ENCODE data around the gene NFIB.

NFIB gene

DNA sequence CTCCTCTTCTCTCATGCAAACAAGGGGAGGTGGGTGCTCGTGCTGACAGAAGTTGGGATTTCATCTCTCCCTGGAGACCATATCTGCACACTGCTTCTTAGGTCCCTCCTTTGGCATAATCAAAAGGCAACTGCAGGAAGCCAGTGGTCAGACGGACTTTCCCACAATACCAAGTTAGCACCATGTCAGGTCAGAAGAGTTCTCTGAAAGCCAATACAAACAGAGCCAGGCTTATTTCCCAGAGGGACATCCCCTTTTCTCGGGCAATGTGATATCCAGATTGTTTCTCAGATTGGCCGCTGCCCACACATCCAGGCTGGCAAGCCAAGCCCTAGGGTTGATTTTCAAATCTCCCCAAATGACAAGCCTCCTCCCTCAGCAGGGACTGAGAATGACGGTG is 241.1 kb downstream of the NFIB start:
- DNase-seq (ENCODE audit: low spot score): no peak

DNA sequence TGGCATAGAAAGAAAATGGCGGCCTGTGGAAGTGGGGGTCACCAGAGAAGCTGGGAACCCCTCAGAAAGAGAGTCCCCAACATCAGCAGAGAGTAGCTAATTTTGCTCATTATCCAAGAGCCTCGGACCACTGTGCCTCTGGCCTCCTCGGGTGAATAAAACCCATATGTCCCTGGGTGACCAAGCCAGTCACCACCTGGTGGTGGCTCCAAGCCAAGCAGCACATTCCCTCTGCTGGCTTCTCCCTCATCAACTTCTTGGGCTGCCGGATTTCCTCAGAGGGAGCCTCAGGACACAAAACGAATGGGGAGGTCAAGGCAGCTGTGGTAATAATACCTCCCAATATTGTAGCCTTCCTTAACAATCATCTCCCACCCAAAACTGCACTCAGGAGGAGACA is 242.5 kb downstream of the NFIB start:
- no peak for DNase-seq (ENCODE audit: low spot score)

GRCh38 chr9:14068690-14069089 is 245.3 kb downstream of the NFIB start:
- no peak for DNase-seq (ENCODE audit: low spot score)

GRCh38 chr9:14066831-14067230 is 247.1 kb downstream of the NFIB start:
- DNase-seq (ENCODE audit: low spot score): no peak

- DNase-seq (ENCODE audit: low spot score): no peak
Measured at GRCh38 chr9:14066032-14066431, 247.9 kb downstream of the NFIB start.

- no peak for DNase-seq (ENCODE audit: low spot score)
Measured at GRCh38 chr9:14064940-14065339, 249.0 kb downstream of the NFIB start.

- no peak for DNase-seq (ENCODE audit: low spot score)
Measured at GRCh38 chr9:14063756-14064155, 250.2 kb downstream of the NFIB start.

DNA sequence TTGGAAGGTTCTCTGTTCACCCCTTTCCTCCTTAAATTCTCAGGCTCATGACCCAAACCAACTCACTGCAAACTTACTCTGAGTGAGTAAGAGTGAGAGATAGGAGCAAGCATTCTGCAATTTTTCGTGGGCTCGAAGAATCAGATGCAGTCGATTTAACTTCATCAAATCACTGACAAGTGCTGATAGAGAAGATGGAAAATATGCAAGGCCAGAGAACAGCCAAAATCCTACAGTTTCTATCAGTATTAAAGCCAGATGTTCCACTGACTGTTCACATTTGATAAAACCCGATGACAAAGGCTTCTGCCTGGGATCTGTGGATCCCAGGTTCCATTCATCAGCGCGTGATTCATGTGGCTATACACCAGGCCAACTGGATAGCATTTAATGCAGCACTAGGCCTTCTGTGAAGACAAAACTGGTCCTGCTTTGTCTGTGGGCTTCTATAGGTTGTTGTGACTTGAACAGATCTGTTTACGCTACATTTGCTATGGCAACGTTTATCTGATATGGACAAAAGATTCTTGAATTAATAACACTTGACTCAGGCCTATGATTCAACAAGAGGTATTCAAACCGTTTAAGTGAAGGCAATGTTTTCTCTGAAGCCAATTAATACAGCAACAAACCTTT is 251.2 kb downstream of the NFIB start:
- no peak for DNase-seq (ENCODE audit: low spot score)

DNA sequence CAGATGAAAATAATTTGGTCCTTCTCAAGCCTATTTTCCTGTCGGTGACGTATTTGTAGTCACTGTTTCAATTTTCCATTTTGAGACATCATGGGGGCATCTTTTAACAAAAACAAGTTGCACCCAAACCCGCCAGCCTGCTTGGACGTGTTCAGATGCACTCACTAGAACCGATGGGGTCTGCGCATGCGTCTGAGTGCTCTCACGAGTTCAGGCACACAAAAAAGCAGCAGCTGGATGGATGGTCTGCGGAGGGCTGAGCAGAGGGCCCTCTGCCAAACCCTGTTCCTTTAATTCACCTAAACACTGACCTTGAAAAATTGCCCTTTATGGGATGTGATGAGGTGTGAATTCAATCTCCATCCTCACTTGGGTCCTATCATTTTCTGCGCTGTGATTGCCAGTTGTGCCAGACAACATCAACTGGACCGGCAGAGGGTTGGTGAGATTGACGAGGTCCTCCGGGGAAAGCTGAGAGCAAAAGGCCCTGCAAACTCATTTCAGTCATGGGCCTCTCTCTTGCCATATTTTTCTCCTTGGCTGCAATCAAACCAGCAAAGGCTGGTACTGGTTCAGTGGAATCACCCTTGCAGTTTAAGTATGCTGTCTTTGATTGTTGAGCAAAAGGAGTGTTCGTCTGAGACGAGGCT is 251.9 kb downstream of the NFIB start:
- DNase-seq (ENCODE audit: low spot score): no peak

DNA sequence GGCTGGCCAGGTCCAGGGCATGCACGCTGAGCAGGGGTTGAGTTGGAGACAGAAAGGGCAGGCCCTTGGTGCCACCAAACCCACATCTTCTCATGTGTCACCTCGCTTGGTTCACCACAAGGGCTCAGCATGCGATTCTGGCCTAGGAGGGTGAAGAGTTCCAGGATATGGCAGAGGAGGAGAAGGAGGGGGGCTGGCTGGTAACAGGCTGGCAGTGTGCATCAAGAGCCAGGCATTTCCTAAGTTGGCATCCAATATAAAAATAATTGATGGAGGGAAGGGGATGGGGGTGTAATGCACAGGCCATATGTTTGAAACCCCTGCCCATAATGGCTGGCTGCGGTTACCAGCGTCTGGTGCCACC is 255.6 kb downstream of the NFIB start:
- no peak for DNase-seq (ENCODE audit: low spot score)

DNA sequence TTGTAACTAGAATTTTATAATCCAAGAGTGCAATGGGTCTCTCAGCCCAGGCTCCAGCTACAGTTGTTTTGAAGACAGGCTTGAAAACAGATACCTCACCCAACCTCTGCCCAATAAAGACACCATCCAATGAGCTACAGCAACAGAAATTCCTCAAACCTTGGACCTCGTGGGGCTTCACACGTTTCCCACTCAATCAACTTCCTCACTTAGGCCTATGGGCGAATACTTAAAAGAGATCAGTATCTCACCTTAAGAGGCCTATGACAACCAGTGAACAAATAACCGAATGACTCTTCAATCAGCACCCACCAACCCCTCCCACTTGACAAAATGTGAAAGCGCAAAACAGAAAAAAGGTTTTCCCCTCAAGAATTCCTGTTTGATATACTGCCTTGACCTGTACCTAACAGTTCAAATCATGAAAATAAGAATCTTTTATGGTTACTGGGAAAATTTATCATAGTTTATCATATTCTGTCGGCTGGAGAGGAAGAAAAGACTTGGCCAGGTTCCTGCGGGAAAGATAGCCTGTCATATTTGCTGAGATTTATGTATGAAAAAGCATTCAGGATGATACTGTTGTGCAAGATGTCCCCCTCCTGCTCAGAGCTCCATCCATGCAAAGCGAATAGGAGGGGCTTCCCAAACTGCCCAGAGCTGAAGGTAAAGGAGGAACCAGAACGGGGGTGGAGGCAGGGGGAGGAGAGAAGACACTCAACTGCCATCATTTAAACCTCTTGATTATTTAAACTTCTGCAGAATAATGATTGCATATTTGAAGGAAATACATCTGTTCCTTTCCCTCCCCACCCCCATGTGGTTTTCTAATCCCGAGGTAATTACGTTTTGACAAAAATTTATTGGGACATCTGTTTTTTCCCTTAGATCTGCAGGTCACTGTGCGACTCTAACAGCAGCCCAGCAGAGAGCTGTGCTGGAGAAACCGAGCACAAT is 256.3 kb downstream of the NFIB start:
- DNase-seq (ENCODE audit: low spot score): no peak

GRCh38 chr9:14056316-14056861 is 257.6 kb downstream of the NFIB start:
- no peak for DNase-seq (ENCODE audit: low spot score)

DNA sequence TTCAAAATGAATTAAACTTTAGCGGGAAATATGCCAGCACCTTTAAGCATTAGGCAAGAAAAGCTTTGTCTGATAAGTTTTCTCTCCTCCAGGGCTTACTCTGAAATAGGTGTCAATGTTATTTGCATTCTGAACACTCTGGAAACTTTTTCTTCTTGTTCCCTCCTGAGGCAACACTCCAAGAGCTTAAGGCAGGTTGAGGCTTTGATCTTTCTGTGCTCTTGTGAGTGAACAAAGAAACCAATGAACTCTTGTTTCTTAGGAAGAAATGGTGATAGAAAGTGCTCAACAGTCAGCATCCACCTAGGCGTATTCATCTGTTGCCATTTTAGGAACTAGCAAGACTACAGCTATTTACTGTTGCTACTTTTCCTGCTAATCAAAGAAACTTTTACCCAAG is 259.8 kb downstream of the NFIB start:
- DNase-seq (ENCODE audit: low spot score): no peak

- DNase-seq (ENCODE audit: low spot score): no peak
Measured at GRCh38 chr9:14052359-14052758, 261.6 kb downstream of the NFIB start.

DNA sequence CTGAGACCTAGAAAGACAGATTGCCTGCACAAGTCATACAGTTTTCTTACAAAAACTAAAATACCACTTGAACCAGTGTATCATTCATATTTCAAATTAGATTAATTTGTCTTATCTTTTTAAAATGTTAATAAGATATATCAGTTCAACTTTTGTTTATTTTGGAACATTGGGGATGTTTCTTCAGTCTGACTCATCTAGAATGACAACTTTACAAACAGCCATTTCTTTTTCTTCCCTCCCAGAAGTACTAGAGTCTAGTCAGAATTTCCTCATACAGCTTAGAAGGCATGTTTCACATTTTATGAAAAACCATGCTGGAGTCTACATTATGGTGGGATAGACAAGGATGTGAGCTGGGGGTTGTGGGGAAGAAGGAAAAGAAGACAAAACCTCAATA is 262.5 kb downstream of the NFIB start:
- DNase-seq (ENCODE audit: low spot score): no peak

GRCh38 chr9:14043483-14043882 is 270.5 kb downstream of the NFIB start:
- no peak for DNase-seq (ENCODE audit: low spot score)

DNA sequence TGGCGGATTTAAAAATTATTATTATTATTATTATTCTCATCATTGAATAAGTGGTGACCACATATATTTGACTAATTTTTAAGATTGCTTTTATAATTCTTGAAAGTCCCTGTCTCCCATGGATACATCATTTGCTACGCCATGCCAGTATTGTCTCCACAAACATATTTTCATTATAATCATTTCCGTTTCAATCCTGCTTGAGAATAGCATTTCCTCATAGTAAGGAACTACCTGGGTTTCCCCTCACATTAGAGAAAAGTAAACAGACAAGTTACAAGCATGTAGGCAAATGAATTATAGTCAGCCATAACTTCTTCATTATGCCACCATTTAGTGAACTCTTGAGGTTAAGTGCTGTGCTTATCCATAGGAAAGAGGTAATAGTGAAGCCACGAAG is 276.6 kb downstream of the NFIB start:
- DNase-seq (ENCODE audit: low spot score): no peak

DNA sequence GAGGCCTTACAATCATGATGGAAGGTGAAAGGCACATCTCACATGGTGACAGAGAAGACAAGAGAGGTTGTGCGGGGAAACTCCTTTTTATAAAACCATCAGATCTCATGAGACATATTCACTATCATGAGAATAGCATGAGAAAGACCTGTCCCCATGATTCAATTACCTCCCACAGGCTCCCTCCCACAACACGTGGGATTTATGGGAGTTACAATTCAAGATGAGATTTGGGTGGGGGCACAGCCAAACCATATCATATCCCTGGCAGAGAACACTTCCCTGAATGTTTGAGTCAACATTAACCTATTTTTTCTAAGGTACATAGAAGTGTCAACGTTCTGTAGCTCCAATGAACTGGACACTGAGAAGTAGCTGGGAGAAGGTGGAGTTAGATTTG is 280.9 kb downstream of the NFIB start:
- DNase-seq (ENCODE audit: low spot score): no peak

Measured in CD4-positive, alpha-beta T cell treated with Interleukin-2 at 100 ng/mL for 4 hours (primary cell).